DMS79 treated with DMSO at 0.1 percent for 48 hours (cell line): ENCODE data around the gene GJA9.
"Not testable (repeated sequence)": the region's sequence is repeated elsewhere in the genome, so short reads cannot be mapped to it uniquely, and the experiment has no call there.

Experiments
- DNase-seq: peaks from one replicate; lab custom pipeline; 2025; lab: John Stamatoyannopoulos, UW

The GJA9 gene

GRCh38 chr1:38881487-38881886, at the start of gene GJA9:
GJA9 (minus strand) TSS chr1:38881587; CDS start chr1:38876098, 5,489 bp downstream.
- DNase-seq: no peak

- DNase-seq: no peak
Measured at GRCh38 chr1:38929476-38929875, 48.1 kb upstream of the GJA9 start.

- DNase-seq: no peak
Measured at GRCh38 chr1:38929054-38929453, 47.7 kb upstream of the GJA9 start.

GRCh38 chr1:38926091-38926490, 44.7 kb upstream of the GJA9 start:
- no peak for DNase-seq

GRCh38 chr1:38925391-38925790, 44.0 kb upstream of the GJA9 start:
- no peak for DNase-seq

GRCh38 chr1:38923607-38924006, 42.2 kb upstream of the GJA9 start:
- no peak for DNase-seq

GRCh38 chr1:38919130-38919529, 37.7 kb upstream of the GJA9 start:
- DNase-seq: no peak

GRCh38 chr1:38918568-38918967, 37.2 kb upstream of the GJA9 start:
- DNase-seq: no peak

- no peak for DNase-seq
Measured at GRCh38 chr1:38917772-38918171, 36.4 kb upstream of the GJA9 start.

- DNase-seq: no peak
Measured at GRCh38 chr1:38917337-38917736, 36.0 kb upstream of the GJA9 start.

- DNase-seq: no peak
Measured at GRCh38 chr1:38915352-38915948, 34.1 kb upstream of the GJA9 start.

- DNase-seq: not testable (repeated sequence)
Measured at GRCh38 chr1:38914908-38915307, 33.5 kb upstream of the GJA9 start.

GRCh38 chr1:38908821-38909220, 27.4 kb upstream of the GJA9 start:
- no peak for DNase-seq

GRCh38 chr1:38905985-38906384, 24.6 kb upstream of the GJA9 start:
- DNase-seq: no peak

GRCh38 chr1:38899560-38899959, 18.2 kb upstream of the GJA9 start:
- DNase-seq: no peak

- no peak for DNase-seq
Measured at GRCh38 chr1:38898653-38899230, 17.4 kb upstream of the GJA9 start.

- DNase-seq: no peak
Measured at GRCh38 chr1:38896169-38896568, 14.8 kb upstream of the GJA9 start.

- no peak for DNase-seq
Measured at GRCh38 chr1:38892976-38893375, 11.6 kb upstream of the GJA9 start.

GRCh38 chr1:38891753-38892152, 10.4 kb upstream of the GJA9 start:
- no peak for DNase-seq

- no peak for DNase-seq
Measured at GRCh38 chr1:38889589-38889988, 8.2 kb upstream of the GJA9 start.

GRCh38 chr1:38888423-38889333, 7.3 kb upstream of the GJA9 start:
- no peak for DNase-seq

- DNase-seq: no peak
Measured at GRCh38 chr1:38885092-38885491, 3.7 kb upstream of the GJA9 start.

GRCh38 chr1:38875811-38876210, 5.6 kb downstream of the GJA9 start:
- no peak for DNase-seq
